T-helper 1 cell treated with Interleukin-12 subunit alpha and Interleukin-12 subunit beta and Interleukin-4 antibody, amounts not matched to agents 30 ng/mL and 1 ng/mL, for 36 hours (primary cell): ENCODE measurements around the gene MDFIC2. TPM values are rescaled to one million over a fixed set of nuclear protein-coding genes. Genes with fewer than 3 reads are reported as not detected.
"Not testable (repeated sequence)": the region's sequence is repeated elsewhere in the genome, so short reads cannot be mapped to it uniquely, and the experiment has no call there.

ENCODE experiments used
- intact Hi-C: fragments of 100-400 bp; cut with micrococcal nuclease; formaldehyde crosslinking; loops from one replicate; pipeline ENCODE4 v1.15.1; 2024
- total RNA-seq: library from RNA; stranded (reverse); gene quantifications from 2 replicates; pipeline ENCODE4 v1.2.3, GENCODE V29; 2022

MDFIC2 gene
- total RNA-seq, 1 donor from 2014 or later = not detected

GRCh38 chr3:70261283-70261682, 51.2 kb downstream of the MDFIC2 start:
- intact Hi-C loops = no loop called here

GRCh38 chr3:70256566-70256965, 55.9 kb downstream of the MDFIC2 start:
- intact Hi-C loops = loop anchor here (10.0 kb wide), 1 partner anchor 1432 kb away; no protein-coding TSS in a partner anchor

DNA sequence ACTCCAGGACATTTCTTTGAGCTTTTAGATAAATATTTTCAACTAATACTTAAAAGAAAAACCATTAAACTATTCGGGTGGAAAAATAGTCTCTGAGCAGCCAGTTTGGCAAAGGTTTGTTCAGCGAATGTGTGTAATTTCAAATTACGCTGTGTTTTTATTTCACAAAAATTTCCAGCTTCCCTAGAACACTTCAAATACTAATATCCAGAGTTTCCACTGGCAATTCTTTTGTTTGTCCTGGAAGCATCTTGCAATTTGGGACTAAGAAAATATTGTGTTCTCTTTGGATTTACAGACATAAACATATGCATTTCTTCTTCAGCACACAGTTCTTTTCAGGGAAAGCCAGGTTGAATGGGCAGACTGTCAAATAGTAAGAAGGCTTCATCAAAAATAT, 61.9 kb downstream of the MDFIC2 start:
- intact Hi-C loops = loop anchor here (10.0 kb wide), 1 partner anchor 1426 kb away; no protein-coding TSS in a partner anchor

DNA sequence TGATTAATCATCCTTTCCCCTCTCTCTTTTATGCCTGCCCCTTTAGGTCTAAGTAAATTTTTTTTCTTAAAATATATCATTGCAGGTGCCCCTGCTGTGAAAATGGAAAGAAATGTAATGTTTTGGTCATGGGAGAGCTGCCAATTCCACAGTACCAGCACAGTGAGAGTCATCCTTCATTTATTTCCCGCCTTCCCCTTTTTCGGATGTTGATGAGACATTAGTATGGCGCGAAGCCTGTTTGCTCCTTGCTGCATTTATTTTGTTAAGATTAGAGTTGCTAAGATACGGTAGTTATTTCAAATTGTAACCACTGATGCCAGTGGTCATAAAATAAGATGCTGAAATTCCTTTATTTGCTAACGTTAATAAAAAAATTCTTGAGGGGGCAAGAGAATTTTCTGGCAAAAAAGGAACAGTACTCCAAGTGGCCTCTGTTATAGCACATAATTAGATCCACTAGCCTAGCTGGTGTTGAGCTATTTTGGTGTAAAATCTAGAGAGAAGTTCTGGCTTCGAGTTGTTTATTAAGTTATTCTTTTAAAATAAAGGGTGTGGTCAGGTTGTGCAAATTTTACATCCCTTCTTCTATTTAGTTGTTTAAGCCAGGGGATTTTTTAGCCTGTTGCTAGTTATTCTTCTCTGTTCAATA, 62.8 kb downstream of the MDFIC2 start:
- intact Hi-C loops = loop anchor here (10.0 kb wide), 1 partner anchor 1425 kb away; no protein-coding TSS in a partner anchor

DNA sequence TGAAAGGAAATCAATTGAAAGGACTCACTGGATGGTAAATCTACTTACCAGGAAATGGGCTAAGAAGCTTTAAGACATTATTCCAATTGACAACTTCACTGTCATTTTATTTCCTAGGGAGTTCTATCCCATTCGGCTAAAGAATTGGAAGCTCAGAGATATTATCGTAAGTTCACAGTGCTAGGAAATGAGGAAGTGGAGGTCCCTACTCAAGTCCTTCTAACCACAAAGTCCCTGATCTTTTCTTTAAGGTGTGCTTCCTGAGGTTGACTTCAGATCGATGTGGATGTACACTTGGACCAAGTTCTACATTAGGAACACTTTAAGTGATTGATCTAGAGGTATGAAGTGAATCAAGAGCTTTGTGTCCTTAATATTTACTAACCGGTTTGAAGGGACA, 63.6 kb downstream of the MDFIC2 start:
- intact Hi-C loops = no loop called here

- intact Hi-C loops = no loop called here
Measured at GRCh38 chr3:70247955-70248354, 64.5 kb downstream of the MDFIC2 start.

DNA sequence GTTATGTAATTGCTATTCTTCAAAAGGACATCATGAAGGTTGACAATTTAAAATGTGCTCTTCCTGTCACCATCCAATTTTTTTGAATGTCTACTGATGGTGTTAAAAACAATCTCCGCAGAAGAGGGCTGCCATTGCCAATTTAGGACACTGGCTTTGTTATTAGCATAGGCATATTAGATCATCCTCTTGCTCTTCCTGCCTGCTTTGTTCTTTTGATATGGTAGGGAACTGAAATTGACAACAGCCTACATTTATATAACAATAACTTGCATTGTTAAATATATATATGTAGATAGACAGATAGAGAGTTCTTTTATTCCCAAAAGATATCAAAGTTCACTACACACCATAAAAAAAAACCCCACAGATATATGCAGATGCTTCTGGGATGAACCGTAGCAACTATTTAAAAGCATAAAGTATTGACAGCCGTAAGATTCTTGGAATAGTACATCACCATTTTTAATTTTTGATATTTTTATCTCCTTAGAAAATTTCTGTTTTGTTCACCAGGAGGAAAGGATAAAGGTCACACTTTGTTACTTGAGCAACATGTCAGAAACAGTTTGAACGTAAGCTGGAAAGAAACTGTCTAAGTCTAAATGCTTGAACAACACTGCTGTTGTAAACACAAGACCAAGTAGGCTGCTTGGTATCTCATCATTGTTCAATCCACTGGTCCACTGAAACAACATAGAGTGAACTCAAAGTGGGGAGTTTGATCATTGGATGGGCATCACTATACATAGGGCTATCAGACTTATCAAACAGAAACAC, 66.5 kb downstream of the MDFIC2 start:
- intact Hi-C loops = no loop called here

DNA sequence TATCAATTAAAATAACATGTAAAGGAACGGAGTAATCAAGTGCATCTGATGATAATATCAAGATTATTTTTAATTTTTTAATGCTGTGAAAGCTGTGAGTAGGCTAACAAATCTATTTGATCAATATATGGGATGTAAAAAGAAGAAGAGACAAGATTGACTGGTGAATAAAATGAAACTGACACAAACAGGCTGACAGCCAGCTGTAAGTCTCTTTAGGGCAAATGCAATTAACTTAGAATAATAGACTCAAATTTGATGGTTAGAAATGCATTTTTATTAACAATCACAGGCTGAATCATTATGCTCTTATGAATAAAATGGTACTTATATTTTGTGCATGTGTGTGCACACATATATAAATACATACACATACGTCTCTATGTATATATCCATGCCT, 68.0 kb downstream of the MDFIC2 start:
- intact Hi-C loops = no loop called here

GRCh38 chr3:70242297-70242882, 70.0 kb downstream of the MDFIC2 start:
- intact Hi-C loops = no loop called here

GRCh38 chr3:70233812-70234211, 78.6 kb downstream of the MDFIC2 start:
- intact Hi-C loops = no loop called here

GRCh38 chr3:70233112-70233511, 79.3 kb downstream of the MDFIC2 start:
- intact Hi-C loops = no loop called here

DNA sequence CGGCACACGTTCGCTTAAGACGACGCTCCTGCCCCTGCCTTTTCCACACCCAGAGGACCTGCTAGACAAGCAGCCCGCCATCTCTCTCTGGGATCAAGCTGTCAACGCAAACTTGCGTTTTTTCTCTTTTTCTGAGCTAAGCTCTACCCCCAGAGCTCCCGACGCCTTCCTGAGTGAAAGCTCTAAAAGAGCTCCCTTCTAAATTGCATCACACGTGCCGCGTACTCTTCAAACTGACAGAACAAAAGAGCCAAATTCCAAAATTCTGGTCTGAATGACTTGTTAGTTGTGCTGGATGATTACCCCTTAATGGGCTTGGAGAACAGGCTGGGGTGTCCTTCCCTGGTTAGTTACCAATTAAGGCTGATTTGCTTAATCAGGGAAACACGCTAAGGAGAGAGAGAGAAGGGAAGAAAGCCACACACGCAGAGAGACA, 81.2 kb downstream of the MDFIC2 start:
- intact Hi-C loops = no loop called here

GRCh38 chr3:70227437-70227836, 85.0 kb downstream of the MDFIC2 start:
- intact Hi-C loops = no loop called here

GRCh38 chr3:70225146-70225545, 87.3 kb downstream of the MDFIC2 start:
- intact Hi-C loops = no loop called here

DNA sequence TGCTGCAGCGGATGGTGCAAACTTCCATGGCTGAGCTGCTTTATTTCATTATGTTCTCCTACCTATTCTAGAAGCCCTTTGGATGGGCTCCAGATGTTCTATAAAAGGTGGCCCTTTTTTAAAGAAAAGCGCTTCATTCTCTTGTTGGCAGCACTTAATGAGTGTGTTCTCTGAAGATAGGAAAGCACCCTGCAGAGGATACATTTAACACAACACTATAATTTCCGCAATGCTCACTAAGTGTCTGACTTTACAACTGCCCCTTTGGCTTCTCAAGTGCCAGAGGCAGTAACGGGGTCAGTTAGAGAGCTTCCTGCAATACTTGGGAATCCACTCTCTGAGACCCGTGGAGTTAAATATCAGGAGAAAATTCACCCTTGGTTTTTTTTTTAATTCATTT, 88.1 kb downstream of the MDFIC2 start:
- intact Hi-C loops = no loop called here

DNA sequence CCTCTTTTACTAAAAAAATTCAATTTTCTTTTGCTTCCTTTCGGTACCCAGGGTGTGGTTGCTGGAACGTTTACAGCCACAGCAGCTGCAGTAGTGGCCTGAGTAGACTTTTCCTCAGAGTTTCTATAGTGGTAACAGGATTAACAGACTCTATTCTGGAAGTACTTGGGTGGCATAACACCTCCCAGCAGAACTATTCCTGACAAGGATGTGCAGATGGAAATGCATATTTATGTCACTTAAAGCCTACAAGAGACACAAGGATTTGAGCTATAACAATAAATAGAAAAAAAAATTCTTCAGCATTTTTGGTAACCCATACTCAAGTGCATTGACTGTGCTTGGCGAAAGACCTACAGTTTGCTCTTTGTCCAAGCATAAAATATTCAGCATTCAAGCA, 94.0 kb downstream of the MDFIC2 start:
- intact Hi-C loops = no loop called here

DNA sequence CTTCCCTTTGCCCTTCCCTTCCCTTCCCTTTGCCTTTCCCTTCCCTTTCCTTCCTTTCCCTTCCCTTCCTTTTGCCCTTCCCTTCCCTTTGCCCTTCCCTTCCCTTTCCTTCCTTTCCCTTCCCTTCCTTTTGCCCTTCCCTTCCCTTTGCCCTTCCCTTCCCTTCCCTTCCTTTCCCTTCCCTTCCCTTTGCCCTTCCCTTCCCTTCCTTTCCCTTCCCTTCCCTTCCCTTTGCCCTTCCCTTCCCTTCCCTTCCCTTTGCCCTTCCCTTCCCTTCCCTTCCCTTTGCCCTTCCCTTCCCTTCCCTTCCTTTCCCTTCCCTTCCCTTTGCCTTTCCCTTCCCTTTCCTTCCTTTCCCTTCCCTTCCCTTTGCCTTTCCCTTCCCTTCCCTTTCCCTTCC, 101.2 kb downstream of the MDFIC2 start:
- intact Hi-C loops = not testable (repeated sequence)

DNA sequence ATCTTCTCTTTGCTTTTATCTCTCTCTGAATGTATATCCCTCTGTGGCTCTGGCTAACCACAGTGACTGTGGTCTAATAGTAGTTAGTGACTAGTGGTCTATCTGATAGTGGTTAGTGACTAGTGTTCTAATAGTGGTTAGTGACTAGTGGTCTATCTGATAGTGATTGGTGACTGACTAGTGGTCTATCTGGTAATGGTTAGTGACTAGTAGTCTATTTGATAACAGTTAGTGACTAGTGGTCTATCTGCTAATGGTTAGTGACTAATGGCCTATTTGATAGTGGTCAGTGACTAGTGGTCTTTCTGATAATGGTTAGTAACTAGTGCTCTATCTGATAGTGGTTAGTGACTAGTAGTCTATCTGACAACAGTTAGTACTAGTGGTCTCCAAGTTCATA, 110.5 kb downstream of the MDFIC2 start:
- intact Hi-C loops = no loop called here

DNA sequence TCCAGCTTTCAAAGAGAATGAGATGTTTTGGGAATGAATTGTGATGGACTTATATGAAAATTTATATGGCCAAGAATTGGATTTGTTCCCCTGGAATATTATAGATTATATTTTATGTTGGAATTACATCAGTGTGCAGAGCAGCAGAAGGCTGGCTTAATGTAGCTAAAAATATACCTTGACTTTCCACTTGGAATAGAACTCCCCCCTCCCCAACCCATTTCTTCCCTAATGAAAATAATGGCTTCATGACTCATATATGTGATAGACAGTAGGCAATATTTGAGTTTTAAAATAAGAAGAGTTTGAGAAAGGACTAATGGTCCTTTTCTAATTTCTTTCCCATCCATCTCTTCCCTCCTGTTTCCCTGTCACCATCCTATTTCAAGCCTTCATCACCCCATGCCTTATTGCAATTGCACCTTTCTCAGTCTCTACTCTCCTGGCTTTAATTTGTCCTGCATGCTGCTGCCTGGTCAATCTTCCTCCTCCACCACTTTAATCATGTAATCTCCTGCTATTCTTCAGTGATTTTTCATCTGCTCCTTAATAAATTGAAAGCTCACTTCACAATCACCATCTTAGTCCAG, 122.5 kb downstream of the MDFIC2 start:
- intact Hi-C loops = no loop called here

GRCh38 chr3:70186221-70186620, 126.2 kb downstream of the MDFIC2 start:
- intact Hi-C loops = no loop called here

DNA sequence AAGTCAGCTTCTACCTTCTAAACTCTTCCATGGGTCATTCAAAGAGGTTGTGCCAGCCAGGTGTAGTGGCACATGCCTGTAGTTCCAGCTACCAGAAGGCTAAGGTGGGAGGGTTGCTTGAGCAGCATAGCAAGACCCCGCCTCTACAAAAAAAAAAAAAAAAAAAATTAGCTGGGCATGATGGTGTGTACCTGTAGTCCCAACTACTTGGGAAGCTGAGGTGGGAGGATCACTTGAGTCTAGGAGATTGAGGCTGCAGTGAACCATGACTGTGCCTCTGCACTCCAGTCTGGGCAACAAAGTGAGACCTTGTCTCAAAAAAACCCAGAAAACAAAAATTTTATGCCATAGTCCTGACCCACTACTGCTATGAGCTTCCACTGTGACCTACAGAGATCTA, 126.8 kb downstream of the MDFIC2 start:
- intact Hi-C loops = no loop called here
